Stimulated activated CD4-positive, alpha-beta T cell treated with anti-CD3 and anti-CD28 coated beads, Interleukin-12 subunit alpha, Interleukin-12 subunit beta, amount 100 ng/mL, for 48 hours (primary cell): Measurements from ENCODE around the gene HOXB7.

Experiments
- DNase-seq, 3 donors: peaks; one replicate each; pipeline ENCODE4 v3.0.0-alpha.2; 2020; ENCODE audit warnings: low read depth in 2 of 3, low spot score in 1 of 3

The HOXB7 gene

DNA sequence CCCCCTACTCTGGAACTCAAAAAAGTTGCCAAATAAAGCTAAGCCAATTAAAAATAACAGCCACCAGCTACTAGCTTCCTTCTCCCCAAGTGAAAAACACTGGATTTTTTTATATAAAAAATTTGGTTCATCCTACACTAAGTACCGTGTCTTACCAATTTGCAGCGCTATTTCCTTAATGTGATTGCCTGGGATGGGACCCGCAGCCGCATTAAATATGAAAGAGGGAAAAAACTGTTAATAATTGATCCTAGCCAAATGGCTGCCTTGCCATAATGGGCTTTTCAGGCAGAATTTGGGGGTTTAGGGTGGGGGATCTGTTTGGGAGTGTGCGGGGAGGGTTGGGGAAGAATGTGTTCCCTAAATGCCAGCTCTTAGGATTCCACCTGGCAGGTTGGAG is 13.3 kb upstream of the HOXB7 start:
- DNase-seq, result no peak

GRCh38 chr17:48623583-48623982 is 12.8 kb upstream of the HOXB7 start:
- no peak for DNase-seq

GRCh38 chr17:48622857-48623256 is 12.0 kb upstream of the HOXB7 start:
- DNase-seq, result no peak

DNA sequence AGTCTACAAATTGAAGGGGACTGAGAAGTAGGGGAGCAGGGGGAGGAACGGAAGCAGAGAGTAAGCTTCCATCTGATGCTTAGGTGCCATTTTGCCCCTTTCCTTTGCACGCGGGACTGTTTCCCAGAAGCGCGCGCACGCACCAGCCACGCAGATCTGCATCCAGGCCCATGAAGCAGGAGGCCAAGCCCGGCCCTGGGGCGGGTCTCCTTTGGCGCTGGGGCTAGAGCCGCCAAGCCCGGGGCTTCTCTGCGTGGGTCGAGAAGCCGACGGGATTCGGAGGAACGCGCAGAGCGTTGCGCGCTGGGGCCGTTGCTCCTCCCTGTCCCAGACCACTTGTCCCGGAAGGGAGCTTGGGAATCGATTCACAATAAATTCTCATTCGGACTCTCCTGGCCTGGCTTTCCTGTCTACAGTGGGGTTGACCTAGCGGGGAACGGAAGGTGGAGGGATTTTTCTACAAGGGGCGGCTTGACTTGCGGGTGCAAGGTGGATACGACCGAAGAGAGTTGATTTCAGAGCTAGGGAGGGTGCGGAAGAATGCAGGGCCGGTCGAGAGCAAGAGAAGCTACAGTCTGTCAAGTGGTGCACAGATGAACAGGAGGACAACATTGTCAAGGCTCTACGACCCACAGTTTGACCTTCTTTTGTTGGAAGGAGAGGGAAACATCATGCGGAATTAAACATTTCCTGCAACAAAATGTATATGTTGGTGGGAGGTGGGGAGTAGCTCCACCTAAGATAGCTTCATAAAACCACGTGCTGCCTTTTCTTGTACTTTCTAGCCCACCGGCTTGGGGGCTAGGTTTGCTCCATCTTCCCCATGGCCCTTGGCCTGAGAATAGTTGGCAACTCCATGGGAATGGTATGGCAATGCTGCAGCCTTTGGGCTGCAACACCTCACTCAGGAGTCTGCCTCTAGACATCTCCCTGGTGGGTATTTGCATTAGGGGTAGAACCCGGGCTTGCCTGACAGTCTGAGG is 10.9 kb upstream of the HOXB7 start:
- DNase-seq, result no peak

DNA sequence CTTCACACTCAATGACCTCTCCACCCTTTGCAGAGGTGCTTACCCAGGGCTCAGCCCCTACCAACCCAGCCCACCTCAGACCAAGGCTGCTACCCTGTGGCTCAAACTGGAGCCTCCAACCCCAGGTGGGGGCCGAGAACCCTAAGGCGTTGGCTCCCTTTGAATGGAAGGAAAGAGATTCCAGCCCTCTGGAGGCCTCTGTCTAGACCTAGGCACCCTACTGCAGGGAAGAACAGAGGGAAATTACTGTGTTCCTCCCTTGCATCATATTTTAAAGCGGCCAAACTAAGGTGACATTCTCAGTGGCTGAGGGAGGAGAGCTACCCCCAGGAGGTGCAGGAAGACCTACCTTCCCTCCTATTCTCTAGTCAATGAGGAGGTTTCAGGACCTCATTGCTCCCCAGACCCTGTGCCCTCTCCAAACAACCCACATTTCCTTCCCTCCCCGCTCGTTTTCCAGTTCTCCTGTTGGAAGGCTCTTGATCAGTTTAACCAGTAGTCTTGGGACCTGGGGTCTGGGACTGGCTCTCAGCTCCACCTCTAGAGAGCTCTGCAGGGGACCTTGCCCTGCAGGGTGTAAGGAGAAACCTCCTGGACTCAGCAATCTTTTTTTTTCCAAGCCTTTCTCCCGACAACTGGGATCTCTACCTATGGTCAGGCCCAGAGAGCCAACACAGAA is 9.8 kb upstream of the HOXB7 start:
- no peak for DNase-seq

DNA sequence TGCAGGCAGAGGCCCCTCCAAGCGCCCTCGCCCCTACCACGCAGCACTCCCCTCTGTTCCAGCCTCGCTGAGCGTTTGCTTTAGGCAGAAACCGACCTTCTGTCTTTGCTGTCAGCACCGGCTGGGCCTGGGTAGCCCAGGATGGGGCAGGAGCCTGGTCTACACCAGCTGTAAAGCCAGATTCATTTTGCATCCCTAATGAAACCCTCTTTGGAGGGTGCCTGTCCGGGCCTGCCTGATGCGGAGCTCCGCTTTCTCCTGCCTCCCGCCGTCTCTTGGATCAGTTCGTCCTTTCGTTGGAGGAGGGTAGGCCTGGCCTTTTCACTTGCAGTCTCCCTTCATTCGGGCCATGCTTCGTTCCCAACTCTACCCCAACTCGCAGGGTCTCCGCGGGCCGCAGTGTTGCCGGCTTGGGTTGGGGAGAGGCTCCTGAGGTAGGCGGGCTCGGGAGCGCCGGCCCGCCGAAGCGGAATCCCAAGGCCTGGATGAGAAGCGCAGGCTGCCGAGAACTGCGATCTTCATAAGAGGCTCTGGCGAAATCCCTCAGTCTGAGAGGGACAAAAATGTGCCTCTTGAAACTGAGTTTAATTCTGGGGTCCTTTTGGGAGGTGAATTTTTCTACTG is 9.1 kb upstream of the HOXB7 start:
- no peak for DNase-seq

- peak; percentile 70 to 88 (median 79) for DNase-seq
Observed at GRCh38 chr17:48618256-48618896, 7.6 kb upstream of the HOXB7 start.

GRCh38 chr17:48617471-48618255 is 6.8 kb upstream of the HOXB7 start:
- DNase-seq, result no peak

- no peak for DNase-seq
Observed at GRCh38 chr17:48616717-48617470, 6.1 kb upstream of the HOXB7 start.

GRCh38 chr17:48615963-48616716 is 5.3 kb upstream of the HOXB7 start:
- no peak for DNase-seq

- no peak for DNase-seq
Observed at GRCh38 chr17:48615047-48615962, 4.5 kb upstream of the HOXB7 start, which contains the start of gene HOXB8. Gene HOXB8, minus strand, starts transcription at chr17:48615292. Its CDS starts 588 bp downstream, at chr17:48614704.

- DNase-seq, result no peak
Observed at GRCh38 chr17:48613862-48614694, 3.3 kb upstream of the HOXB7 start.

DNA sequence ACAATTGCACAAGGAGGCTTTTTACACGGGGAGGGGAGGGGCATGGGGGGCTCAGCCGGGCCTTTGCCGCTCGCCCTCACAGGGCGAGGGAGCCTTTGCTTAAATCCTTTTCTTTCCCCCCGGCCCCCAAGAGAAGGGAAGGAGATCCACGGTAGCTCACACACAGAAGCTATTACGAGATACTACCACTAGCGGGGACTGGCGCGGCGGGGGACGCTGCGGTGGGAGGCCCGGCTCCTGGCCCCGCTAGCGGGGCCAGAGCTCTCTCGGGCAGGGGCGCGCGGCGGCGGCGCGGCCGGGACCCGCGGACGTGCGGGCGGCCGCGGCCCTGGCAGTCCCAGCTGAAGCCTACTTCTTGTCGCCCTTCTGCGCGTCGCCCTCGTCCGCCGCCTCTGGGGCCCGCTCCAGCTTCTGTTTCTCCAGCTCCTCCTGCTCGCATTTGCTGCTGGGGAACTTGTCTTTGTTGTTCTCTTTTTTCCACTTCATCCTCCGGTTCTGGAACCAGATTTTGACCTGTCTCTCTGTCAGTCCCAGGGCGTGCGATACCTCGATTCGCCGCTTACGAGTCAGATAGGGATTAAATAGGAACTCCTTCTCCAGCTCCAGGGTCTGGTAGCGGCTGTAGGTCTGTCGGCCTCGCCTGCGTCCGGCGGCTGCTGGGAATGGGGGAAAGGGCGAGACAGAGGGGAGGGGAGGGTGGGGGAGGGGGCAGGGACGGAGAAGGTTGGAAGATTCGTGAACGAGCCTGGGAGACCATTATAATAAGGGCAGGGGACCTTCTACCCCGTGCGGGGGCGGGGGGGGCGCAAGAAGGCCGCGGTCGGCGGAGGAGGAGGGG is 2.3 kb upstream of the HOXB7 start:
- DNase-seq, result no peak

- DNase-seq, result no peak
Observed at GRCh38 chr17:48612456-48612853, 1.6 kb upstream of the HOXB7 start.

- DNase-seq, result no peak
Observed at GRCh38 chr17:48611681-48612455, 1.1 kb upstream of the HOXB7 start.
